Measurements from ENCODE around the gene TTC23L. TPM values are rescaled to one million over a fixed set of nuclear protein-coding genes. Genes with fewer than 3 reads are reported as not detected.

TTC23L gene
- total and polyA plus RNA-seq, 2 donors from 2014 or later: 0.39 to 1.7 TPM

DNA sequence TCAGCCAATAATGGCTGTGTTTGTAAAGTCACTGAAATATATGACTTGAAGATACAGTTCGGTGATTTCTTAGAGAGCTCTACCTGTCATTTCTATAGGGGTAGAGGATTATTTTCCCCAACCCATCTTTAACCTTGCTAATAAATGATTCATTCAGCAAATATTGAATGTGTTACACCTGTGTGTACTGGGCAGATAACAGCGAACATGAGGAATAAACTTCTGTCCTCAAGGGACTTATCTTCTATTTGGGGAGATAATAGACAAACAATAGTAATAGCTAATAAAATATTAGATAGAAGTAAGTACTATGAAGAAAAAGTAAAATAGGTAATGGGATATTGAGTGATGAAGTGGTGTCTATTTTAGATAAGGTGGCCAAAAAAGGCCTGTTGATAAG is 9.3 kb downstream of the TTC23L start:
- DNase-seq (no peak), FAIRE-seq (no peak)
- intact Hi-C loops (cut with DNase I): no loop called here
- no peaks in the 10 kb centered on the region for H3K4me1 ChIP-seq (ENCODE audit: control insufficient read depth in 2 of 3, insufficient read depth in 2 of 3, low read depth in 1 of 3, low read length in 3 of 3)
- H3K9me3 ChIP-seq (ENCODE audit: control insufficient read depth in 2 of 3, insufficient read depth in 1 of 3, low read length in 3 of 3): no peaks in the 10 kb centered on the region
- no peaks in the 10 kb centered on the region for H3K36me3 ChIP-seq (ENCODE audit: control insufficient read depth in 2 of 3, insufficient read depth in 3 of 3, low read length in 3 of 3)
- H3K27ac ChIP-seq (ENCODE audit: low read depth in 2 of 2, low read length in 2 of 2): no peak overlapping the region
- TF ChIP-seq CTCF (IDR thresholded peaks at IDR 0.05; ENCODE audit: borderline replicate concordance, extremely low read depth, insufficient read depth): no peak
- no peak overlapping the region for H3K4me3 ChIP-seq (ENCODE audit: low read length in 3 of 3)
- H3K9ac ChIP-seq (ENCODE audit: low read length in 3 of 3): no peak overlapping the region
- no peaks in the 10 kb centered on the region for H3K27me3 ChIP-seq (ENCODE audit: control insufficient read depth, insufficient read depth, low read length)

GRCh38 chr5:34849253-34849652 is 10.3 kb downstream of the TTC23L start:
- Histone ChIP-seq H3K4me1 (ENCODE audit: control insufficient read depth in 2 of 3, insufficient read depth in 2 of 3, low read depth in 1 of 3, low read length in 3 of 3) (no peaks in the 10 kb centered on the region), H3K4me3 (ENCODE audit: low read length in 3 of 3) (no peak overlapping the region), H3K27me3 (ENCODE audit: control insufficient read depth, insufficient read depth, low read length) (no peaks in the 10 kb centered on the region), H3K36me3 (ENCODE audit: control insufficient read depth in 2 of 3, insufficient read depth in 3 of 3, low read length in 3 of 3) (no peaks in the 10 kb centered on the region), H3K27ac (ENCODE audit: low read depth in 2 of 2, low read length in 2 of 2) (no peak overlapping the region), H3K9ac (ENCODE audit: low read length in 3 of 3) (no peak overlapping the region), H3K9me3 (ENCODE audit: control insufficient read depth in 2 of 3, insufficient read depth in 1 of 3, low read length in 3 of 3) (no peaks in the 10 kb centered on the region)
- no peak for DNase-seq
- intact Hi-C loops (cut with DNase I): no loop called here
- no peak for FAIRE-seq
- TF ChIP-seq CTCF (IDR thresholded peaks at IDR 0.05; ENCODE audit: borderline replicate concordance, extremely low read depth, insufficient read depth): no peak

GRCh38 chr5:34854459-34855174 is 15.7 kb downstream of the TTC23L start:
- no peaks in the 10 kb centered on the region for H3K36me3 ChIP-seq (ENCODE audit: control insufficient read depth in 2 of 3, insufficient read depth in 3 of 3, low read length in 3 of 3)
- no peak overlapping the region for H3K4me3 ChIP-seq (ENCODE audit: low read length in 3 of 3)
- DNase-seq (peak in 3 of 5 donors; percentile 48 to 70 (median 62)), FAIRE-seq (no peak)
- no peak for TF ChIP-seq CTCF (IDR thresholded peaks at IDR 0.05; ENCODE audit: borderline replicate concordance, extremely low read depth, insufficient read depth)
- no peaks in the 10 kb centered on the region for H3K9me3 ChIP-seq (ENCODE audit: control insufficient read depth in 2 of 3, insufficient read depth in 1 of 3, low read length in 3 of 3)
- H3K9ac ChIP-seq (ENCODE audit: low read length in 3 of 3): no peak overlapping the region
- no peaks in the 10 kb centered on the region for H3K4me1 ChIP-seq (ENCODE audit: control insufficient read depth in 2 of 3, insufficient read depth in 2 of 3, low read depth in 1 of 3, low read length in 3 of 3)
- H3K27ac ChIP-seq (ENCODE audit: low read depth in 2 of 2, low read length in 2 of 2): no peak overlapping the region
- intact Hi-C loops (cut with DNase I): no loop called here
- no peaks in the 10 kb centered on the region for H3K27me3 ChIP-seq (ENCODE audit: control insufficient read depth, insufficient read depth, low read length)

DNA sequence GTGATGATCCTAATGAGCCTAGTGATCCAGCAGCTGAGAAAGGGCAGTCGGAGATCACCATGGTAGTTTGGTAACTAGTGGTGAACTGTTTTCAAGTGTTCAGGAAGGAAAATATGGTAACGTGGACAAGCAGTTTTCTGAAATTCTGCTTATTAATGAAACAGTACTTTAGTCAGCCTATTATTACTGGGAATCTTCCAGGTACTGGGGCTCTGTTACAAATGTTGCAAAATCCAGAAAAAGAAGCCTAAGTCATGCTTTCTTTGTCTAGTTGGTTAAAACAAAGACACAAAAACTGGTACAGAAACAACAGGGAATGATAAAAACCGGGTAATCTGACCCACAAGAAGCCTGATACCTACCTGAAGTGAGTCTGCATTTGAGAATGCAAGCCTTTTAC is 18.2 kb downstream of the TTC23L start:
- Histone ChIP-seq H3K36me3 (ENCODE audit: control insufficient read depth in 2 of 3, insufficient read depth in 3 of 3, low read length in 3 of 3) (no peaks in the 10 kb centered on the region), H3K9ac (ENCODE audit: low read length in 3 of 3) (no peak overlapping the region), H3K4me1 (ENCODE audit: control insufficient read depth in 2 of 3, insufficient read depth in 2 of 3, low read depth in 1 of 3, low read length in 3 of 3) (no peaks in the 10 kb centered on the region), H3K27ac (ENCODE audit: low read depth in 2 of 2, low read length in 2 of 2) (no peak overlapping the region), H3K27me3 (ENCODE audit: control insufficient read depth, insufficient read depth, low read length) (no peaks in the 10 kb centered on the region), H3K4me3 (ENCODE audit: low read length in 3 of 3) (no peak overlapping the region), H3K9me3 (ENCODE audit: control insufficient read depth in 2 of 3, insufficient read depth in 1 of 3, low read length in 3 of 3) (no peaks in the 10 kb centered on the region)
- FAIRE-seq: no peak
- TF ChIP-seq CTCF (IDR thresholded peaks at IDR 0.05; ENCODE audit: borderline replicate concordance, extremely low read depth, insufficient read depth): no peak
- intact Hi-C loops (cut with DNase I): no loop called here
- no peak for DNase-seq

Data from kidney (tissue), 14 donors.